Activated CD8-positive, alpha-beta memory T cell treated with anti-CD3 and anti-CD28 coated beads, Interleukin-2, amount 50 U/mL, for 48 hours (primary cell): ENCODE data around the gene ZNF511.

Source experiments
- DNase-seq: peaks from one replicate; pipeline ENCODE4 v3.0.0-alpha.2; 2020

Gene ZNF511

DNA sequence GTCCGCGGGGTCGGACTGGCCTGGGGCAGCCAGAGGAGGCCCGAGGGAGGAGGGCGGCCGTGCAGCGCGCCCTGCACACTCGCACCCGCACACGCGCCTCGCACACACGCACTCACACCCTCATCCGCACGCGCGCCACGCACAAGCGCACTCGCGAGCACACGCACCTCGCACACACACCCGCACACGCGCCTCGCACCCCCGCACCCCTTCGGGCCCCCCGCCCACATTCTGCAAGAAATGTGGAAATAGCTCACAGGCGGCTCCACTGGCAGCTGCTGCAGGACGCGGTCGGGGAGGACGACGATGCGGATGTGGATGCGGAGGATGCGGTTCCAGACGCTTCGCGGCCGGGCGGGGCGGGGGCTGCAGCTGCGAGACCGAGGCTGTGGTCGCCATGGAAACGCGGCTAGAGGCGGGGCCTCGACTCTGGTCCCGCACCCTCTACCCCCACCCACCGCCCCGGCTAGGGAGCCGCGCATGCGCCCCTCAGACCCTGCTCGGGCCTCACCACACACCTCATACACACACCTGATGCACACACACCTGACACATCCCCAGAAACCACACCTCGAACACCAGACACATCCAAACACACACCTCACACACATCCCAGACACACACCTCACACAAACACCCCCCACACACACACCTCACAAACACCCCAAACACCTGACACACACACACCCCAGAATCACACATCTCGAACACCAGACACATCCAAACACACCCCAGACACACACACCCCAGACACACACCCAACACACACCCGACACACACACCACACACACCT is 28.1 kb downstream of the ZNF511 start, which contains the start of gene CALY:
TSS of gene CALY (minus strand) at position 320 of the 793 bp plus-strand sequence. CDS start 7,907 bp downstream, outside the sequence.
- peak; percentile 77 for DNase-seq

DNA sequence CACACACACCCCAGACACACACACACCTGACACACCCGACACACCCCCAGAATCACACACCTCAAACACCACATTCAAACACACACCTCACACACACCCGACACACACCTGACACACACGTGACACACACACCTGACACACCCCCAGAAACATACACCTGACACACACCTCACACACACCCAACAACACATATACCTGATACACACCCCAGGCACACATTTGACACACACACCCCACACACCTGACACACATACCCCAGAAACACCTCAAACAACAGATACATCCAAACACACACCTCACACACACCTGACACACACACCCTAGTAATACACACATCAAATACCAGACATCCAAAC is 28.6 kb downstream of the ZNF511 start:
- no peak for DNase-seq

DNA sequence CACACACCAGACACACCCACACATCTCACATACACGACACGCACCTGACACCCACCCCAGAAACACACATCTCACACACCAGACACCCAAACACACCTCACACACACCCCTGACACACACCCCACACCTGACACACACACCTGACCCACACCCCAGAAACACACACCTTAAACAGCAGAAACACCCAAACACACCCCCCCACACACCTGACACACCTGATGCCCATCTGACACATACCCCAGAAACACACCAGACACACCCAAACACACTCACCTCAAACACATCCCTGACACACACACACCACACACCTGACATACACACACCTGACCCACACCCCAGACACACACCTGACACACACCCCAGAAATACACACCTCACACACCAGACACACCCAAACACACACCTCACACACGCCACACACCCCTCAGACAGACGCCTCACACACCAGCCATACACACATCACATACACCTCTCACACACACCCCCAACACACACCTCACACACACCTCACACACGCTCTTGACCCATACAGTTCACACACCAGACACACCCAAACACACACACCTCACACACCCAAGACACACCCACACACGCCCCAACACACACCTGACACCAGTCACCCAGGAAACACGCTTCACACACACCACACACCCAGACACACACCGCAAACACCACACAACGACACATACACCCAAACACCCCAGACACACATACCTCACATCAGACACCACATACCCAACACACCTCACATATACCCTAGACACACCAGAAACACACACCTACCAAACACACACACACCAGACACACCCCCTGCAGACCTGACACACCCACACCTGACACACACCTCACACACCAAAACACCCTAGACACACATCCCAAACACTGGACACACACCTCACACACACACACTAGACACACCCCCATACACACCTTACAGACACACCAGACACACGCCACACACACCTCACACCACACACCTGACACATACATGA is 29.7 kb downstream of the ZNF511 start:
- no peak for DNase-seq

DNA sequence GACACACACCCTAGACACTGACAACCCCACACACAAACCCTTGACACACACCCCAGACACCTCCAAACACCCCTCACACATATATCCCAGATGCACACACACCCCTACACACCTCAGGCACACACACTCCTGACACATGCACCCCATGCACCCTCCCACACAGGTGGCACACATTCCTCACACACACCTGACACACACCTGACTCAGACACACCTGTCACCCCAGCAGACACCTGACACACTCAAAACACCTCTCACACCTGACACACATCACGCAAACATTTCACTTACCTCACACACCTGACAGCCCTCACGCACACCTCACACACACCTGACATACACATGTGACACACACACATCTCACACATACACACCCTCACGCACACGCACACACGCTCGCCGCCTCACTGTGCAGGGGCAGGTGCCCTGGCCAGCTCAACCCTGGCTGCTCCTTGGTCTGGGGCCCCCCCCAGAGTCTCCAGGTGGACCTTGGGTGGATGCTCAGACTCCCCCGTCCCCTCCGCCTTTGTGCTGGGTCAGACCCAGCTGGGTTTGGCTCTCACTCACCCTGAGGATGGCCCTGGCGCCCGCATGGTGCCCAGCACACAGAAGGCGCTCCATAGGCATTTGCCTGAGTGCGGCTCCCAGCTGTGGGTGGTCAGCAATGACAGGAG is 31.1 kb downstream of the ZNF511 start:
- DNase-seq: no peak

DNA sequence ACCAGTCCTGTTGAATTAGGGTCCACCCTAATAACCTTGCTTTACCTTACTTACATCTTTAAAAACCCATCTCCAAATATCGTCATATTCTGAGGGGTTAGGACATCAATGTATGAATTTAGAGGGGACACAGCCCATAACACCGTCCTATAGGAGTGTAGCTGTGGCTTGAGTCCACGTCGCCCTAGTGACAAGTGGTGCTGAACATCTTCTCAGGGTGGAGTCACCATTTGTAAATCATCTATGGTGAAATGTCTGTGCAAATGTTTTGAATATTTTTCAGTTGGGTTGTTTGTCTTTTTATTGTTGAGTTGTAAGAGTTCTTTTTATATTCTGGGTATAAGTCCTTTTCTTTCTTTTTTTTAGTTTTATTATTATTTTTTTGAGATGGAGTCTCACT is 33.3 kb downstream of the ZNF511 start:
- no peak for DNase-seq

DNA sequence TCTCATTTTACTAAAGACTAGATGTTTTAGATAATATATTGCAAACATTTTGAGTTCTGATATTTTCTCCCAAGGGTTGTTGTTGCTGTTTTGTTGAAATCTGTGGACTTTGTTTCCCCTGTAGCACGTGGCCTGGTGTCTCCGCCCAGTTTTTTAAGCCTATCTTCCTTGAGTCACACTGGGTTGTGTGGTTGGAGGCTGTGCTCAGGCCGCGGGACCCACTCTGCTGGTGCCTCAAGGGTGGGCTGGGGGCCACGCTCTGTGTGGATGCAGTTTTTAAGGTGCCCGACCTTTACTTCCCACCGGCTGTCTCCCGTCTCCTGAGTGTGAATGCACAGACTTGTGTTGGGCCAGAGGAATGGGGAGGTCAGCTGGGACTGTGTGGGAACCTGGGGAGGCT is 34.2 kb downstream of the ZNF511 start:
- DNase-seq: no peak

DNA sequence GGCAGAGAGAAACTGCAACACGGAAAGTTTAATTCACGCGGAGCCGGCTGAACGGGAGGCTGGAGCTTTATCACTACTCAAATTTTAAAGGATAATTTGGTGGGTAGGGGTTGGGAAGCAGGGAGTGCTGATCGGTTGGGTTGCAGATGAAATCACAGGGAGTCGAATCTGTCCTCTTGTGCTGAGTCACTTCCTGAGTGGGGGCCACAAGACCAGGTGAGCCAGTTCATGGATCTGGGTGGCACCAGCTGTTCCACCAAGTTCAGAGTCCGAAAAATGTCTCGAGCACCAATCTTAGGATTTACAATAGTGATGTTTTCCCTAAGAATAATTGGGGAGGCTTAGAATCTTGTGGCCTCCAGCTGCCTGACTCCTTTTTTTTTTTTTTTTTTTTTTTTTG is 34.8 kb downstream of the ZNF511 start:
- DNase-seq: no peak

DNA sequence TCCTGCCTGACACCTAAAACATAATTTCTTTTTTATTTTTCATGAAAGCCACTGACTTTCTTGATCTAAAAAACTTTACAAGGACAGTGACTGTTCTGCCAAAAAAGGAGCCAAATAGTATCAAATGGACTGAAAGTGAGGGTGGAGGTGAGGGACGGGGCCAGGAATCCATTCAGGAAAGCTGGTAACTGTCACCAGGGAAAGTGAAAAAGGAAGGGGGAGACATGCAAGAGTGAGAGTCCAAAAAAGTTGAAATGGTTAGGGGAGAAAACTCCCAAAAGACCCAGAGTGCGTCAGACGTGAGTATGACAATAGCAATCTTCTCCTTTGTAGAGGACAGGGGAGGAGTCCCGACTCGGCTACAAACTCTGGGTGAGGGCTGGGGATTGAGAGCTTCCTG is 35.5 kb downstream of the ZNF511 start:
- no peak for DNase-seq

DNA sequence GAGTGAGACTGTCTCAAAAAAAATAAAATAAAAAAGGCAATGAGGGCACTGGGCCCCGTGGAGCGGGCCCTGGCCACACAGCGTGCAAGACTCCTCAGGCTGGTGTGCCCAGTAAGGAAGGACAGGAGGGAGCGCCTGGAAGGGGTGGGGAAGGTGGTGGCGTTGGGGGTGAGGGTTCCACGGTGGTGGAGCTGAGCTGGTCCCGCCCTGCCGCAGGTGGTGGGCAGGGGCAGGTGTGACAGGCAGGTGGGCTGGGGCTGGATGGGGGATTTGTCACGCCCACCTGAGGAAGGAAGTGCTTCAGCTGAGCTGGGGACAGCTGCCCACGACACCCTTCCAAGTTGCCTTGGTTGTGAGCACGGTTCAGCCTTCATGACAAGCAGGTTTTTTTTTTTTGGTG is 37.7 kb downstream of the ZNF511 start:
- no peak for DNase-seq

DNA sequence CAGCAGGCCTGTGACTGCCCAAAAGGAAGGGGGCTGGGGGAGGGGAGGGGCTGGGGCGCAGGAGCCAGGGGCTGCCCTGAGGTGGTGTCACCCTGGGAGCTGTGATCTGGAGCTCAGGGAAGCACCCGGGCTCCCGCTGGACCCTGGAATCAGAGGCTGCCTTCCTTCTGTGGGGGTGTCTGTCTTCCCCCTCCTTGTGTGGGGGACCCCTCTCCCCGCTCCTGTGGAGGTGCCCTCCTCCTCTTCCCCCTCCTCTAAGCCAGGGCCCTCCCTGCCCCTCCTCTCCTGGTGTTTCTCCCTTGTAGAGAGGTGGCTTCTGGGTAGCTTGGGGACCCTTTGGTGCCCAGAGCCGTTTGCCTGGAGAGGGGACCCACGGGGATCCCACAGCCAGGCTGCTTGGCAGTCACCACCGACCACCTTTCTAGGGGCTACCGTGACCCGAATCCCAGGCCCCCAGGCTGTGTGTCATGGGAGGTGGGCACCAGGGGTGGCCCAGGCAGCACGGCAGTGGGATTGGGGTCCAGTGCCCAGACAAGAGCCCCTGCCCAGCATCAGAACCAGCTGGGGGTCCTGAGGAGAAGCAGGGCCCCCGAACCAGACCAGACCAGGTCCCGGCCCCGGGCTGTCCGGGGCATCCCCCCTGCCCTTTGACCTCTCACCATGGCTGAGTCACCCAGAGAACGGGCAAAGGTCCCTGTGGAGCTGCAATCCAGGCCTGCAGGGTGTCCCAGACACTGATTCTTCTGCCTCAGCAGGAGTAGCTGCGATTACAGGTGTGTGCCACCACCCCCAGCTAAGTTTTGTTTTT is 39.2 kb downstream of the ZNF511 start:
- no peak for DNase-seq

DNA sequence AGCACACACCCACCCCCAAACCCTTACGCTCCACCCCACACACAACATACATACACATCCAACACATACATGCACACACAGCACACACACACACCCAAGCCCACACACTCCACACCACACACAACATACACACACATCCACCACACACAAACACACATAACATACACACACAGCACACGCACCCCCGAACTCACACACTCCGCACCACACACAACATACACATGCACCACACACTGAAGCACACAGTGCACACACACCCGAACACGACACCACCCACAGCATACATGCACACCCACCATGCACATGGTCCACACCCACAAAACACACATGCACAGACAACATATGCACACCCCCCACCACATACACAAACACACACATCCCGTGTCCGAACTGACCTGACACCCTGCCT is 40.5 kb downstream of the ZNF511 start:
- no peak for DNase-seq

DNA sequence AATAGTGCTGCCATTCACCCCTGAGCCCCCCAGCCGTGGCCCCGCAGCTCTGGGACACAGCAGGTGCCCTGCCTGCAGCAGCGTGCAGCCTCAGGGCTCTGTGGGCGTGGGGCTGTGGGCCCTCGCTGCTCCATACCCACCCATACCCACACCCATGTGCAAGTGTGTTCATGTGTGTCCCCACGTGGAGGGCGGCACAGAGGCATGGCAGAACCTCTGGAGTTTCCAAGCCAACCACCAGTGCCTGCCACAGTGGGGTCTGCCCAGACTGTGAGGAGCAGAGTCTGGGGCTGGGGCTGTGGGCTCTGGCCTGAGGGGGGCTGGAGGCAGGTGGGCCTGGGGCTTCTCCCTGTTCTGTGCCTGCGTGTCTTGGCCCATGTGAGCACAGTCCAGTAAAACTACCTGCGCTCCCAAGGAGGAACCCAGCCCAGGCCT is 40.9 kb downstream of the ZNF511 start:
- no peak for DNase-seq

DNA sequence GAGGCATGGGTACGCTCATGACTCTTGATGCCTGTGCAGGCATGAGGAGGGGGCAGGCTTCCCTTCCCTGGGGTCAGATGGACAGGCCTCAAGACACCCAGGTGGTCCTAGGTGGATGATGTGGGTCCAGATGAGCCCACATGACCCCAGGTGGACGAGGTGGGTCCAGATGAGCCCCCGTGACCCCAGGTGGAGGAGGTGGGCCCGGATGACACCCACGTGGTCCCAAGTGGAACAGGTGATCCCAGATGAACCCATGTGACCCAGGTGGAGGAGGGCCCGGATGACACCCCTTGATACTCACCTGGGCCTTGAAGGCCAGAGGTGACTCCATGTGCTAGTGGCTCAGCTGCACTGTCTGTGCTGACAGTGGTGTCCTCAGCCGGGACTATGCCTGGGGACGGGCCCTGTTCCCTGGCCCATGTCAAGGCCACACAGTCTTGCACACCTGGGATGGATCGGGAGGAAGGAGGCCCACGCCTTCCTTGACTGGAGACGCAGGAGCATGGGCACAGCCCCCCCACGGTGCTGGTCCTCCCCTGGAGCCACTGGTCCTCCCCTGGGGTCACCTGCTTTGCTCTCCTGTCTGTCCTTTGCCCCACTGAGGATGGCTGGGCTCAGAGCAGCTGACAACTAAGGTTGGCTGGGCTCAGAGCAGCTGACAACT is 41.7 kb downstream of the ZNF511 start:
- DNase-seq: no peak

DNA sequence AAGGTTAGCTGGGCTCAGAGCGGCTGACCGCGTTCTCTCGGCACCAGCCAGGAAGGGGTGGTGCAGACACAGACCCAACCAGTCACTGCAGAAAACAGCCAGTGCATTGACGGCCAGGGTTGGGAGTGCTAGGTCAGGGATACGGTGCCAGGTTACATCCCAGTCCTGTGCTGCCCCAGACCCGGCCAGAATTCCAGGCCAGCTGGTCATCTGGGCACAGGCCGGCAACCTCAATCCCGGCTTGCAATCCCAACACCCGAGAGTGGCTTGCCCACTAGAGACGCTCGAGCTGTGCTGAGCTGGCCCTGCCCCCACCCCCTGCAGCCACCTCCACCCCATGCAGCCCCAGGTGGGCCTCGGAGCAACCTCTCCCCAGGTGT is 42.2 kb downstream of the ZNF511 start:
- DNase-seq: no peak

DNA sequence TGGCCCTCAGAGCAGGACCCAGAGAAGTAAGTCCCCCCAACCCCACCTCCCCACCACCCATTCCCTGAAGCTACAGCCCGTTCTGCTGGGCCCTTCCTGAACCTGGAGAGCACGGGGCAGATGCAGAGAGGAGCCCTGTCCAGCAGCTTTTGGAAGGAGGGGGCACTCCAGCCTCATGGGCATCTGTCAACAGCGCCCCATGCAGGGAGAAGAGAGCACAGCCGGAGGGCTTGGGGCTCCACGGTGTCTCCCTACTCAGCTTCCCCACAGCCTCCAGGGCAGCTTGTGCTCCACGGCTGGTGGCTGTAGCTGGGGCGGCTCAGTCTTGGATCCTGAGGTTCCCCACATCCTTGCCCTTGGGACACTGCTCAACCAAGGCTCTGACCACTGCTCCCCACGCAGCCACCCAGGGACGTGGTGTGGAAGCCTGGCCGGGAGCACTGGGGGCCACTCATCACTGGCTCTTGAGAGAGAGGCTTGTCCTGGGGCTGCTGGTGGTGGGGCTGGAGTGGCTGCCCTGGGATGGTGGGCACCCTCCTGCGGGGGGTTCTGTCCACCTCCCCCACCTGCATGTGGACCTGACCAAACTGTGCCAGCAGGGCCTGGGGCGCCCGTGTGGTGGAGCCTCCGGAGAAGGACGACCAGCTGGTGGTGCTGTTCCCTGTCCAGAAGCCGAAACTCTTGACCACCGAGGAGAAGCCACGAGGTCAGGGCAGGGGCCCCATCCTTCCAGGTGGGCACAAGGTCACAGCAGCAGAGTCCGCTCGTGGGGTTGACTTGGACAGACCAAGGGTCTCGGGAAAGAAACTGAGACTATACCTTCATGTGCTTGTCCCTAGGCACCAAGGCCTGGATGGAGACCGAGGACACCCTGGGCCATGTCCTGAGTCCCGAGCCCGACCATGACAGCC is 42.9 kb downstream of the ZNF511 start:
- no peak for DNase-seq

DNA sequence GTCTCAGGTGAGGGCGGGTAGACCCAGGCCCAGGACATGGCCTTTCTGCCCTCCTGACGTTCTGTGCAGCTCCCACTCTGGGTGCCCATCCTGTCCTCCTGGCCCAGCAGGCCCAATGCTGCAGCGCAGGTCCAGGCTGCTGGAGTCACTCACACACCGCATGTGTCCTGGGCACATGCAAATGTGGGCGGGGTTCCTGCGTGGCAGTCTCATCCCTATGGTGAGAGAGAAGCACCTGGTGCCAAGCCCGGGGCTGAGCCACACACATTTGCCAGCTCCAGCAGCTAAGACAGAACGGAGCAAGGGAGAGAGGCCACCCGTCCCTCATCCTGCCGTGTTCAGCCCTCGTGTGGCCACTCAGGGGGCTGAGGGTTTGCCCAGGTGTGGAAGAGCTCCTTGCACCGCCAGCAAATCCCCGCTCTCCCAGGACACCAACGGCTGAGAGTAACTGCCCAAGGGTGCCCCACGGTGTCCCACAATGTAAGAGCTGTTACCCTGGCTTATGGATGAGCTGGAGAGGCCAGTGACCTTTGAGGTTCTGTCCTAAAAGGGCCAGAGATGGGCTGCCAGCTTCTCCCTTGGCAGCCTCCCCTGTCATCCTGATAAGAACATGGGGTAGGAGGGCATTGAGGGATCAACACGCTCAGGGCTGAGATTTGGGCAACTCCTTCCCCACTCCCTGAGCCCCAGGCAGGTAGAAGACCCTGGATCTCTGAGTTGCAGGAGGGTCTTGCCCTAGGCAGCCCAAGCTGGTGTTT is 44.7 kb downstream of the ZNF511 start:
- DNase-seq: no peak

DNA sequence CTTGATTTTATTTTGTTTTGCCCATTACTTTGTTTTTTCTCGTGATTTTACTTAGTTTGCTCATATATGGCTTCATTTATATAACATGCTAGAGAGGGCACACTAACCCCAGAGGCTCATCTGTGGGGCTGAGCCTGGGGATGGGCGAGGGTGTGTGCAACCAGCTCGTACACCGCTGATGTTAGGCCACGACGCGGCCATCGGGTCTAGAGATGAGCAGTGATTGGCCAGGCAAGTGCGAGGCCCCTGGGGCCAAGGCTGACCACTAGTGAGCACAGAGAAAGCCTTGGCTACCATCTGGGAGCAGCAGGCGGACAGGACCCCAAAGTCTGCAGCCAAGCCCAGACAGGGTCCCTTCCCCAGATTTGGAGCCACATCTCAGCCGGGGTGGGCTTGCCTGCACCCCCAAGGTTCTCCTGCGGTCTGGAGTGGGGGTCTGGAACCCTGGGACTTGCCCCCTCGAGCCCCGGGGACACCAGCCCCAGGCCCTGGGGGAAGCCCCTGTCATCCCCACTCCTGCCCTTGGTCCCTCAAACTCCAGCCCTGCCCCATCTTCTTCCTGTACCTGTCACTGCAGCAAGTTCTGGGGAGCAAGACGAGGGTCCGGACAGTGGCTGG is 45.4 kb downstream of the ZNF511 start:
- DNase-seq: no peak

DNA sequence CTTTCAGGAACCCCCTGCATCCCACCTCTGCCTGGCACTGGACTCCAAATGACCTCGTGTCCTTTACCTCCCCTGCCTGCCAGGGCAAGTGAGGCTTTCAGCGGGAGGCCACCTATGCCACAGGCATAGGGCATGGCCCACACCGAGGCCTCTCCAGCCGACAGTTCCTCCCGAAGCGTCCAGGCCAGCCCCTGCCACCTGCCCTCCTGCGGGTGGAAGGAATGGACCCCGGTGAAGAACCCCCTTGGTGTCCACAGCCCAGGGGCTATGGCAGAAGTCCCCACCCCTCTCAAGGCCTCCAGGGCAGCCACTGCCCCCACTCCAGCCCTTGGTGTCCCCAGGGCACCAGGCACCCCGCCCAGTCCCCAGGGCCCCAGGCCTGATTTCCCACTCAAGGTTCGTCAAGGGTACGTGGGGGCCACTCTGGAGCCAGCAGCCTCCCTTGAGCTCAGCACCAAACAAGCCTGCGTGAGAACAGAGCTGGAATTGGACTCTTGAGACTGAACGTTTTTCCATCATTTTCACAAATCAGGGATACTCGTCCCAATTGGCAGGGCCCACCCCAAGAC is 46.0 kb downstream of the ZNF511 start:
- DNase-seq: no peak

DNA sequence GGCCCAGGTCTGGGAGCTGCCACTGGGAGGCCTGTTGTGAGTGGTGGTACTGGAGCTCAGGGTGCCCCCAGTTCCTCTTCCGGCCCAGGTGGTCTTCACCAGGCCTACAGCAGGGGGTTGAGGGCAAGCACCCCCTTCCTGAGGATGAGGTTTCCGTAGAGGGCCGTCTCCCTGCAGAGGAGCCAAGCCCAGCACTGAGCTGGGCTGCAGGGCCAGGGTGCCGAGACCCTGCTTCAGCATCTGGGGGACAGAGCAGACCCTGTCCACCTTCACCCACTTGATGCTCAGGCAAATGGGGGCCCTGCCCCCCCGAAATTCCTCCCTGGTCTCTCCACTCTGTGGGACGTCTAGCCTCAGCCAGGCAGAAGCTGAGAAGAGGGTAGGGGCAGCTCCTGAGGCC is 46.6 kb downstream of the ZNF511 start:
- no peak for DNase-seq
